Inflammatory macrophage treated with lipopolysaccharide for 1 hour (primary cell): ENCODE results near the gene NOSIP.
A peak's percentile ranks its signal among the peaks of the same experiment; 100 is the strongest.
"Not testable (repeated sequence)": the region's sequence is repeated elsewhere in the genome, so short reads cannot be mapped to it uniquely, and the experiment has no call there.

Source experiments
- DNase-seq, 2 donors: peaks; one replicate each; pipeline ENCODE4 v3.0.0-alpha.2; 2020 to 2022

The NOSIP gene

GRCh38 chr19:49580264-49581006 is at the start of gene NOSIP:
Gene NOSIP, minus strand, starts transcription at chr19:49580556. Its CDS starts 19,865 bp downstream, at chr19:49560691.
- DNase-seq: peak; percentile 94 to 99

GRCh38 chr19:49629659-49630058 is 49.3 kb upstream of the NOSIP start:
- DNase-seq: no peak

- DNase-seq: no peak
Measured at GRCh38 chr19:49626226-49626625, 45.9 kb upstream of the NOSIP start.

GRCh38 chr19:49624967-49625910 is 44.9 kb upstream of the NOSIP start:
- DNase-seq: no peak

- not testable (repeated sequence) for DNase-seq
Measured at GRCh38 chr19:49617860-49618259, 37.5 kb upstream of the NOSIP start.

GRCh38 chr19:49616945-49617344 is 36.6 kb upstream of the NOSIP start:
- no peak for DNase-seq

- DNase-seq: no peak
Measured at GRCh38 chr19:49616532-49616931, 36.2 kb upstream of the NOSIP start.

- no peak for DNase-seq
Measured at GRCh38 chr19:49615861-49616260, 35.5 kb upstream of the NOSIP start.

GRCh38 chr19:49614096-49614833 is 33.9 kb upstream of the NOSIP start:
- peak; percentile 56 to 85 for DNase-seq

GRCh38 chr19:49613374-49613773 is 33.0 kb upstream of the NOSIP start:
- DNase-seq: peak; percentile 23 to 60

GRCh38 chr19:49609499-49610092 is 29.2 kb upstream of the NOSIP start:
- no peak for DNase-seq

GRCh38 chr19:49605605-49606004 is 25.2 kb upstream of the NOSIP start:
- no peak for DNase-seq

GRCh38 chr19:49602806-49603205 is 22.4 kb upstream of the NOSIP start:
- no peak for DNase-seq

- DNase-seq: no peak
Measured at GRCh38 chr19:49601482-49602038, 21.2 kb upstream of the NOSIP start.

- peak; percentile 36 to 69 for DNase-seq
Measured at GRCh38 chr19:49599378-49600295, 19.3 kb upstream of the NOSIP start.

GRCh38 chr19:49597703-49597974 is 17.3 kb upstream of the NOSIP start:
- DNase-seq: no peak

- DNase-seq: no peak
Measured at GRCh38 chr19:49596954-49597702, 16.8 kb upstream of the NOSIP start.

GRCh38 chr19:49596407-49596806 is 16.1 kb upstream of the NOSIP start:
- DNase-seq: no peak

GRCh38 chr19:49595819-49596404 is 15.6 kb upstream of the NOSIP start:
- DNase-seq: no peak
